Measurements from ENCODE around the gene RBM17. TPM values are rescaled to one million over a fixed set of nuclear protein-coding genes. Genes with fewer than 3 reads are reported as not detected.
"Not testable (repeated sequence)": the region's sequence is repeated elsewhere in the genome, so short reads cannot be mapped to it uniquely, and the experiment has no call there.

Gene RBM17
- total RNA-seq, 1 experiment from 2014 or later: 70.3 TPM

GRCh38 chr10:6108631-6109443 lies 20.0 kb downstream of the RBM17 start:
- DNase-seq (ENCODE audit: low spot score): peak; percentile 50

GRCh38 chr10:6109444-6109775 lies 20.6 kb downstream of the RBM17 start:
- DNase-seq (ENCODE audit: low spot score): no peak

GRCh38 chr10:6110136-6110535 lies 21.3 kb downstream of the RBM17 start:
- DNase-seq (ENCODE audit: low spot score): no peak

- no peak for DNase-seq (ENCODE audit: low spot score)
Measured at GRCh38 chr10:6112893-6113292, 24.1 kb downstream of the RBM17 start.

- no peak for DNase-seq (ENCODE audit: low spot score)
Measured at GRCh38 chr10:6114299-6114698, 25.5 kb downstream of the RBM17 start.

- DNase-seq (ENCODE audit: low spot score): peak; percentile 84
Measured at GRCh38 chr10:6114805-6115341, 26.0 kb downstream of the RBM17 start.

GRCh38 chr10:6115411-6115810 lies 26.6 kb downstream of the RBM17 start:
- DNase-seq (ENCODE audit: low spot score): no peak

- no peak for DNase-seq (ENCODE audit: low spot score)
Measured at GRCh38 chr10:6115824-6116350, 27.1 kb downstream of the RBM17 start.

GRCh38 chr10:6116806-6117205 lies 28.0 kb downstream of the RBM17 start:
- DNase-seq (ENCODE audit: low spot score): no peak

- no peak for DNase-seq (ENCODE audit: low spot score)
Measured at GRCh38 chr10:6117711-6118110, 28.9 kb downstream of the RBM17 start.

GRCh38 chr10:6119423-6119822 lies 30.6 kb downstream of the RBM17 start:
- DNase-seq (ENCODE audit: low spot score): no peak

- no peak for DNase-seq (ENCODE audit: low spot score)
Measured at GRCh38 chr10:6119962-6120361, 31.1 kb downstream of the RBM17 start.

- no peak for DNase-seq (ENCODE audit: low spot score)
Measured at GRCh38 chr10:6120691-6121090, 31.9 kb downstream of the RBM17 start.

GRCh38 chr10:6121146-6121545 lies 32.3 kb downstream of the RBM17 start:
- DNase-seq (ENCODE audit: low spot score): no peak

GRCh38 chr10:6123532-6123931 lies 34.7 kb downstream of the RBM17 start:
- no peak for DNase-seq (ENCODE audit: low spot score)

GRCh38 chr10:6124666-6125065 lies 35.8 kb downstream of the RBM17 start:
- DNase-seq (ENCODE audit: low spot score): peak; percentile 39

GRCh38 chr10:6127461-6127860 lies 38.6 kb downstream of the RBM17 start:
- DNase-seq (ENCODE audit: low spot score): not testable (repeated sequence)

- no peak for DNase-seq (ENCODE audit: low spot score)
Measured at GRCh38 chr10:6128087-6128486, 39.3 kb downstream of the RBM17 start.

- DNase-seq (ENCODE audit: low spot score): peak; percentile 56
Measured at GRCh38 chr10:6128591-6129251, 39.9 kb downstream of the RBM17 start.

- DNase-seq (ENCODE audit: low spot score): no peak
Measured at GRCh38 chr10:6130848-6131470, 42.1 kb downstream of the RBM17 start.

- DNase-seq (ENCODE audit: low spot score): no peak
Measured at GRCh38 chr10:6133331-6134098, 44.7 kb downstream of the RBM17 start.

Data from A172 (cell line).